T-helper 1 cell (primary cell): ENCODE measurements around the gene LMNA.
A peak's percentile ranks its signal among the peaks of the same experiment; 100 is the strongest.

Experiments used
- DNase-seq, 5 donors: peaks; one replicate each; pipeline ENCODE4 v3.0.0-alpha.2; 2012 to 2020

The LMNA gene

GRCh38 chr1:156082309-156083091 is 32.0 kb upstream of the LMNA start, which contains the start of gene MEX3A:
Gene MEX3A (minus strand): TSS chr1:156082465. CDS start chr1:156081998, 467 bp downstream.
- peak in 4 of 5 donors; percentile 24 to 53 (median 47) for DNase-seq

GRCh38 chr1:156083800-156084790 is 30.4 kb upstream of the LMNA start:
- no peak for DNase-seq

GRCh38 chr1:156086256-156086662 is 28.3 kb upstream of the LMNA start:
- no peak for DNase-seq

GRCh38 chr1:156089704-156090103 is 24.8 kb upstream of the LMNA start:
- no peak for DNase-seq

- no peak for DNase-seq
Measured at GRCh38 chr1:156090138-156090839, 24.2 kb upstream of the LMNA start.

- peak; percentile 73 to 89 (median 83) for DNase-seq
Measured at GRCh38 chr1:156090840-156091188, 23.7 kb upstream of the LMNA start.

GRCh38 chr1:156091610-156092009 is 22.9 kb upstream of the LMNA start:
- no peak for DNase-seq

GRCh38 chr1:156095906-156096508 is 18.5 kb upstream of the LMNA start:
- DNase-seq: no peak

- DNase-seq: peak; percentile 71 to 96 (median 82)
Measured at GRCh38 chr1:156096640-156097391, 17.7 kb upstream of the LMNA start.

GRCh38 chr1:156097499-156098178 is 16.9 kb upstream of the LMNA start:
- DNase-seq: peak in 1 of 5 donors; percentile 44

GRCh38 chr1:156098784-156099183 is 15.7 kb upstream of the LMNA start:
- DNase-seq: no peak

- DNase-seq: no peak
Measured at GRCh38 chr1:156099282-156099681, 15.2 kb upstream of the LMNA start.

- no peak for DNase-seq
Measured at GRCh38 chr1:156100205-156100995, 14.1 kb upstream of the LMNA start.

GRCh38 chr1:156101880-156102279 is 12.6 kb upstream of the LMNA start:
- no peak for DNase-seq

- DNase-seq: no peak
Measured at GRCh38 chr1:156102633-156103511, 11.6 kb upstream of the LMNA start.

GRCh38 chr1:156103521-156103947 is 11.0 kb upstream of the LMNA start:
- peak in 1 of 5 donors; percentile 54 for DNase-seq

- peak; percentile 30 to 64 (median 60) for DNase-seq
Measured at GRCh38 chr1:156104065-156104810, 10.3 kb upstream of the LMNA start.
